NCI-H2196 (cell line): ENCODE data around the gene MSMP.

ENCODE experiments used
- DNase-seq: peaks from one replicate; lab custom pipeline; 2025; ENCODE audit not compliant: unreplicated experiment; lab: John Stamatoyannopoulos, UW

Gene MSMP

DNA sequence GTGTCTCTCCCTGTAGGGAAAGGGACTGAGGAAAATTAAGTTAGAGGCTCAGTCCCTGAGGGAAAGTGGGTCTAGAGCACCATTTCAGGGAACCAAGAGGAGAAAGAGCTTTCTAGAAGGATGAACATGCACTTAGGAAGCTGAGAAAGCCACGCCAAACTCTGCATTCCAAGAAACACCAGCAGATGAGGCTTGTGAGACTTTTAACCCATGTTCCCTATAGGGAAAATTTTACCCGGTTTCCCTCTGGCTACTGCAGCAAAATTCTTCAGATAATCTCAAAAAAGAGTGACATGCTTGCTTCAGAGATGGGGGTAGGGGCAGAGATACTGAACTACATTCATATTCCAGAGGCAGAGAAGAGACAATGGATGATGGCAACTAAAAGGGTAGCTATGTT, 30.6 kb downstream of the MSMP start:
- DNase-seq: no peak

DNA sequence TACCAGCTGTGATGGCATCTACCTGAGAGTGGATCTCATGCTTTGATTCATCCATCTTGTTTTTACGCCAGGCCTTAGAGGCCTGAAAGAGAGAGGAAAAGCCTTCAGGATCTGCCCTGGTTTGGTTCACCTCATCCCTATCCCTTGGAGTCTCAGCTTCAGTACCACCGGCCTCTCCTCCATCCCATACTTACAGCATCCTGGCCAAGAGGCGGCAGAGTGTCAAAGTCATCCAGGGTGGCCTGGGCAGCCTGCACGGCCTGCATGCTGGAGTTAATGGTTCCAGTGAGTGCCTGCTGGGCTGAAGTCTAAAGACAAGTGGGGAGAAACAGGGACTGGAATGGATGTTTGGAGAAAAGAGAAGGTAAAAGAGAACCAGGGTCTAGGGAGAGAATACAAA, 34.5 kb downstream of the MSMP start:
- no peak for DNase-seq

DNA sequence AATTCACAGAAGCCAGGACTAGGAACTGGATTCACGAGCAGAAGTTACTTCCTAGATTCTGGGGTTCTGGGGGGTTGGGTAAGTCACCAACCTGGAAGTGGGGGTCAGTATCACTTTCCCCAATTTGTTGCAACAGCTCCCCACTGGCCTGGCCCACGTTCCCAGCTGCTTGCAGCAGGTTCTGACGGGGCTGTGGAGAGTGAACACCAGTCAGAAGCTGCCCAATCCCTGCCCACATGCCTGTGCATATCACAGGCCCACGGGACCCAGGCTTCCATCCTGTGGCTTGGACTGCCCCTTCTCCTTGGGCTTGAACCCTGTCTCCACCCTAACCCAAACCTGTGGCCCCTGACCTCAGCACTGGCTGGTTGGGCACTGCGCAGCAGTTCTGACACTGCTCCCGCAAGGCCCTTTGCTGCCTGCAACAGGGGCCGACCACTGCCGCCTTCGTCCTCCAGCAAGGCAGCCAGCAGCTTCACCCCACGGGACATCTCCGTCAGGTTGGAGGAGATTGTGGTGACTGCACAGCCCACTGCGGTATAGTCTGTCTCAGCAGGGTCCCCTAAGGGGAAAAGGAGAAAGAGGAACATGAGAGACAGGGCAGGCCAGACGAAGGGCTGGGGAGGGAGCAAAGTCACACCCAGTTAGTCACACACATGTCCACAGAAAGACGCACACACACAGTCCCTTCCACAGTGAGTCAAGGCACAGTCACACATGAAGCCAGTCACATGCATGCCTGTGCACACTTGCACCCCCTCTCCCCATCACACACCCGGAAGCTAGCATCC, 35.2 kb downstream of the MSMP start:
- DNase-seq: no peak

DNA sequence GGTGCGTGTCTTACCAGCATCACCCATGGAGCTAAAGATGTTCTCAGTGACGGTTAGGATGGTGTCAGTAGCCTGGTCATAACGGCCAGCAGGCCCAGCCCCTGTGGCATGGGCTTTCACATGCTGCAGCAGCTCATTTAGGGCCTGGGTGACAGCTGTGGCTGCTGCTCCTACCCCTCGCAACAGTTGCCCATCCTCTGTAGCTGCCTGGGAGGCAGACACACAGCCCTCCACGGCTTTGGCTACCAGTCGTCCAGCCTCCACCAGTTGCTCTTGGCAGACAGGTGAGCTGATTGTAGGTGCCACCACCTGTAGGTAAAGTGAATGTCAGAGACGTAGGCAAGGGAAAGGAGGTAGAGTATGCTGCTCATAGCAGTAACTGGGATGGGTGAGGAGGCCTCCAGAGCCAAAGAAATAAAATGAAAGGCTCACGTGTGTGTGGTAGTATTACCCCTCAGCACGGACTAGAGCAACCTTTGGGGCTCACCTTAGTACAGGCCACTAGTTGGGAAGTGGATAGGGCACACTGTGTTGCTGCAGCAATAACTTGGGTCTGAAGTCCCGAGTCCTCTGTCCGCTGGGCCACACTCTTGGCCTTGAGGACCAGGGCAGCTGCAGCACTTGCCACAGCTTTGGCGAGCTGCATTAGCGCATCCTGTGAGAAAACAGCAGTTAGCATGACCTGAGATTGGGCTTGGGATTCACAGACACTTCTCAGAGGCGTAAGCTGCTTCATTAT, 36.8 kb downstream of the MSMP start:
- no peak for DNase-seq

DNA sequence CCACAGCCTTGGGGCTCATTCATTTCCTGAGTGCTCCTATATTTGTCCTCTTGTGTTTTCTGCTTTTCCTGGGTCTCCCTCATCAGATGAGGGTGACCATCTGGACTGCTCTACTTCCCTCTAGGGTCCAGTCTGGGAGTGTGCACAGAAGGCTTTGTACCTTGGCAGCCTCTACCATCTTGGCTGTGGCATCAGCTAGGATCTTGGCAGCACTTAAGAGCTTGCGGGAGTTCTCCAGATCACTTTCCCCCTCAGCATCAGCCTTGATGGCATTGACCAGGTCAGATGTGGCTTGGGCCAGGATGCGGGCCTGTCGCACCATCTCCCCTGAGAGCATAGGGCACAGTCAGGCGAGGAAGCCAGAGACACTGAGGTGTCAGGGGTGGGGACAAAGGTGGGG, 37.8 kb downstream of the MSMP start:
- no peak for DNase-seq

DNA sequence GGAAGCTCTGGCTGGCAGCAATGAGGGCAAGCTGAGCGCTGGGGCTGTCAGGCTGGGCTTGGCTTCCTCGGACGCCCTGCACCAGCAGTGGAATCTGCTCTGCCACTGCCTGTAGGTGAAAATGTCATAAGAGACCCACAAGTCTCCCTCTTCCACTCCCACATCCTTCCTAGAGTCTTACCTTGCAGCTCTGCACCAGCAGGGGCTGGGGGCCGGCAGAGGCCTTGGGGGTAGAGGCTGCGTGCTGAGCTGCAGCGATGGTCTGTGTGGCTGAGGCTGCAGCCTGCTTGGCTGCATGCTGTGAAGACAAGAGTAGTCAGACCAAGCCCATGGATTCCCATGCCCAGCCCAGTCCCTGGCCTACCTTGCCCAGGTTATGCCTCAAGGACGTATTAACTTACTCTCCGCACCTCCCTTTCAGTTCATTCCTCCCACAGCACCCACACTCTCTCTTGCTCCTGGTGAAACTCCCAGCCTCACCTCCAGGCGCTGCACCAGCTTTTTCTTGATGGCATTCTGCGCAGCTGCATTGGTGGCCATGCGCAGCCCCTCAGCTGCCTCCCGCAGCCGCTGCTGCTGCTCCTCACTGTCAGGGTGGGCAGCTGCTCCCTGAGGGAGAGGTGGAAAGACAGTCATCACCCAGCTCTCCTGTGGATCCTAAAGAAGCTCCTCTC, 39.4 kb downstream of the MSMP start:
- no peak for DNase-seq

DNA sequence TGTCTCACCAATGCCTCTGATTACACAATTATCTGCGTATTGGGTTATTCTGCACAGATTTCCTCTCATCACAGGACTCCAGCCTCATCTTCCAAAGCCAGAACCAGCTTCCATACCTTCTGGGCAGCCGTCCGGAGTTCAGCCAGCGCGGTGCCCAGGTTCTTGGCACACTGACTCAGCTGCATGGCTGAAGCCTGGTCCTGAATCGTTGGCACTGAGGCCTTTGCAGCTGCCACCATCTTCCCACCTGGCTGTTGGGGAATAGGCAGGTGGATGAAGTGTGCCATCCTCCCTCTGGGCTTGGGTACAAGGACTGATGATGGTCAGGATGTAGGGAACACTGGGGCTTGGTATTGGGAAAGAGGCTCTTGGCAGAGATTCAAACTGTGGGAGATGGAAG, 40.0 kb downstream of the MSMP start:
- DNase-seq: no peak

DNA sequence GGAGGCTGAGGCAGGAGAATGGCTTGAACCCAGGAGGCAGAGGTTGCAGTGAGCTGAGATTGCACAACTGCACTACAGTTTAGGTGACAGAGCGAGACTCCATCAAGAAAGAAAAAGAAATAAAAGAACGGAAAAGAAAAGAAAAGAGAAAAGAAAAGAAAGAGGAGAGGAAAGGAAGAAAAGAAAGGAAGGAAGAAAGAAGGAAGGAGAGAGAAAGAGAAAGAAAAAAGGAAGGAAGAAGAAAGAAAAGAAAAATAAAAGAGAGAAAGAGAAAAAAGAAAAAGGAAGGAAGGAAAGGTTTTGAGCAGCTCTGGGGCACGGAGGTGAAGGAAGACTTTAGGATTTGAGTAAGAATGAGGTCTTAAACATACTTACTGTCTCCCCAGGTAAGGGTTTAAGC, 40.5 kb downstream of the MSMP start:
- DNase-seq: no peak

DNA sequence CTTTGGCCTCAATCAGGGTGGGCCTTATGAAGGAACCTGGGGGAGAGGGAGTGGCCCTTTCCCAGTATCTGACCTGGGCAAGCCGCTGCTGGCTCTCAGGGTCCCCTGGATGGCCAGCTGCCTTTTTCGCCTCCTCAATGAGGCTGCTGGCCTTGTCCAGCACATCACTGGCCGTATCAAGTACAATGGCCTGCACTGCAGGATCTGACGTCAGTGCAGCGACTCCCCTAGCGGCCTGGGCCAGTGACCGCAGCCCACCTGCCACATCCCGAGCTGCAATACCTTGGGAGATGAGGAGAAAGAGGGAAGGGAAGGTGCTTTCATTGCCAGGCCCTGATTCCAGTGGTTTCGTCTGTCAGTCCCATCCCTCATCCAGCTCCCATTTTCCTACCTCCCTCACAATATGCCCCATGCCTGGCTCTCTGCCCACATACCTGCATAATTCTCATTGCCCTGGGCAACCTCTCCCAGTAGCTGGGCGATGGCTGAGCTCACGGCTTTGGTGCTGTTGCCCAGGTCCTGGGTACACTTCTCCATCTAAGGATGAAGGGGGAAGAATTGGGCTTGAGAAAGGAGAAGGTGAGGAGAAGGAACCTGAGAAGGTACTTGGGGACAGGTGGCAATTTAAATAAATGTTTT, 41.2 kb downstream of the MSMP start:
- DNase-seq: no peak

DNA sequence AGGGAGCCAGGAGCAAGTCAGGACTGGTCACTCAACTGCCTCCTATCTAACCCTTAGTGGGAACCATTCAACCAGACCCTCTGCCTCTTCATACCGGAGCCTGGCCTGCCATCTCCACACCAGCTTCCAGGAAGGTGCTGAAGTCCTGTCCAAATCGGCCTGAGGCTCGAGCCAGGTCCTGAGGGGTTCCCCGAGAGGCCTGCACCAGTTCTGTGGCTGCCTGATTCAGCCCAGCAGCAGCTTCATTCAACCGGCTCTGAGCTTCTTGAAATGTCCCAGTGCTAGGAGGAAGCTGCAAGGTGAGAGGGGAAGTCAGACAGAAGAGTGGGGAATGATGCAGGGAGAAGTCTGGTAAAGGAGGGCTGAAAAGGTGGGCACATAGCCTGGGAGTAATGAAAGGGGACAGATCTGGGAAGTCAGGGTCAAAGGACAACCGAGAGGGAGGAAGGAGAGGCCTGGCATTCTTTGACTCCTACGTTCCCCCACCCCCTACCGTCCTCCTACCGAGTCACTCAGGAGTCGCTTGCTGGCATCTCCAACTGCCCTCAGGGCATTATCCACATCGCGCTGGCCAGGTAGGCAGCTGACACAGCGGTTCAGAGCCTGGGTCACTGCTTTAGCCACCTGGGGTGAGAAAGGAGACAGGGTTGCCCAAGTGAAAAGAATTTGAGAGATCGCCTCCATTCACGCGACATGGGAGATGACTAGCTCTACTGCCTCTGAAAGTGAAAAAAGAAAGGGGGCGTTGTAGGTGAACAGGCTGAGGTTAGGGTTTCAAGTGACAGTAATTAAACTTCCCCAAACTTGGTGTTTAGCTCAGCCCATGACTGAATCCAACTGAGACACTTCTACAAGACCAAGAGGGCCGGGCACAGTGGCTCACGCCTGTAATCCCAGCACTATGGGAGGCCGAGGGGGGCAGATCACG, 42.3 kb downstream of the MSMP start:
- no peak for DNase-seq

DNA sequence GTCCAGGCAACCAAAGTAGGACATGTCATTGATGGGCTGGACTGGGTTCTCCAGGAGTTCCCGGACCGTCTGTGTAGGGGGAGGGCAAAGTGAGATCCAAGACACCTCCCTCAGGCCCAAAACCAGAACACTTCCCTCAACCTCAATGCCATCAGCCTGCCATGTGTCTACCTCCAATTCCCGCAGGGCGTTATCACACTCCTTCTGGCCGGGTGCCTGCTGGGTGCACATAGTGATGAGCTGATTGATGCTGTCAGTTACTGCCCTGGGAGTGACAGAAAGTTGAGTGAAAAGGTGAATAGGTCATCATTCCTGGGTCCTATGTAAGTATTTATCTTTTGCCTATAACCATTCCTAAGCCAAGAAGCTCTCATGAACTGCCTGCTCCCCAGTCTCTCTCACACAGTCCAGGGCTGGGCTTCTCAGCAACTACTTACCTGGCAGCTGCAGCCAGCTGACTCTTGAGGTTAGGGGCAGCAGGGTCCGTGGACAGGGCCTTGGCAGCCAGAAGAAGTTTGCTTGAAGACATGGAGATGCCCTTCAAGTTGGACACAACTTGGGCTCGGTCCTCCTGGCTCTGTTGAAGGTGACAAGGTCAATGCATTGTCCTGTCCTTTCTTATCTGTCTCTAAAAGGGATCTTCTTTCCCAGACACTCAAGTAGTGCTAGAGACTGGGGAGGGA, 43.1 kb downstream of the MSMP start:
- DNase-seq: no peak

DNA sequence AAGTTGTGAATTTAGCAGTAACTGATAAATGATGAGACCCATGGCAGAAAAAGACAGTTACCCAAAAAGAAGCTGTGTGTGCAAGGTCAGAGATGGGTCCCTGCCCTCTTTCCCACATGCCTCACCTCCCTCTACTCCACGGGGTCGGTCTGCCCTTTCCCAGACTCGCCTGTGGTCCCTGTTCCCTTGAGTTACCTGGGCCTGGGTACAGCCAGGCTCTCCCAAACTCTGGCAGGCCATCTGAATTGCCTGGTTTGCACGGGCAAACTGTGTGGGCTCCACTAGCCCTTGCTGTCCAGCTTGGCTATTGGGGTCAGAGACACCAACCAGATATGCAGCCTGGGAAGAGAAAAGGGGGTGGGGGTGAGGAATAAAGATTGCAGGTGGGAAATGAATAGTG, 45.9 kb downstream of the MSMP start:
- no peak for DNase-seq

DNA sequence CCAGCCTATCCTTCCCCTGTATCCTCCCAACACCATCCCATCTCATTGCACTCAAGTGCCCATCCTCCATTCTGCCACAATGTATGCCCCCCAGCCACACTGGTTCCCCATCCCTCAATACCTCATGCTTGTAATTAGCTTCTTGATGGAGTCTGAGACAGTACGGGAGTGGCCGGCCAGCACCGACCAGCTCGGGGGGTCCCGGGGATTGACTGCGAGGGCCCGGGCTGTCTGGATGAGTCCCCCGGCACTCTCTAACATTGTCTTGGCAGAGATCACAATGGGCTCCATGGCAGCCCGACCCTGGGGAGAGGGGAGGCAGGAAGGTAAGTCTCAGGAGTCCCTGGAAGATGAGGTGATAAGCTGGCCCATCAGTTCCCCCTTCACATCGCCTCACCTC, 47.1 kb downstream of the MSMP start:
- no peak for DNase-seq

DNA sequence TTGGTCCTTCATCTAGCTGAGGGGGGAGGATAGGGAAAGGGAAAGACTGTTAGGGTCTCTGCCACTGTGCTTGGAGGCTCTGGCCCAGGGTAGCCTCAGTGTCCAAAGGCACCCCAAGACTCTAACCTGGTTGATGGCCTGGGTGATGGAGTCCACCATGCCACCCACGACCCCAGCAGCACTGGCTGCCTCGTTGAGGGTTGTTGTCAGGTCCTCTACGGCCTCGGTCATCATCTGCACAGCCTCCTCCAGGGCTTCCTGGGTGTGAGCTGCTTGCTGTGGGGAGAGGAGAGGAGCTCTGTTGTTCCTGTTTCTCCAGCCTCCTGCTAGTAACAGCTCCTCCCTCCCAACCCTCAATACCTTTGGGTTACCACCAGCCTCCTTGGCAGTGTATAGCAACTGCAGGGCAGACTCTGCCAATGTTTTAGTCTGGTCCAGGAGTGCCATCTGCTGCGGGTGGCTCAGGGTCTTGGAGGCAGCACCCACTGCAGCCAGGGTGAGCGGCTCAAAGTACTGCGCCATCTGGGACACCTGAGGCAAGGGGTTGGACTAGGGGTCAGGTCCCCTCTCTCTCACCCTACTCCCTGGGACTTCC, 48.1 kb downstream of the MSMP start:
- no peak for DNase-seq

DNA sequence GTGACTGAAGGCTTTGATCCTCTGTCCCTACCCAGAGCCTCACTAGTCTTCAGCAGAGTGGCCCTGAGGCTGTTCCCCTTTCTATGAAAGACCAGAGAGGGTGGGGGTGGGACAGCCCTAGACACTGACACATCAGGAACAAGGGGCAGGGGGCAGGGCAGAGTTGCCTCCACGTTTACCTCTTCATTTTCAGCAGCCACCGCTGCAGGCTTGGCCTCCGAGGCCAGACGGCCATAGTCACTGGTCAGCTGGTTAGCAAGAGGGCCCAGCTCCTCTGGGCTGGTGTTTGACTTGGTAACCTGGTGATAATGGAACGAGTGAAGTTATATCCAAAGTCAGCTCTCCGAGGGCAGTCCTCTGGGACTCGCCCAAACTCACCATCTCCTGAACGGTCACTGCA, 48.7 kb downstream of the MSMP start:
- no peak for DNase-seq

DNA sequence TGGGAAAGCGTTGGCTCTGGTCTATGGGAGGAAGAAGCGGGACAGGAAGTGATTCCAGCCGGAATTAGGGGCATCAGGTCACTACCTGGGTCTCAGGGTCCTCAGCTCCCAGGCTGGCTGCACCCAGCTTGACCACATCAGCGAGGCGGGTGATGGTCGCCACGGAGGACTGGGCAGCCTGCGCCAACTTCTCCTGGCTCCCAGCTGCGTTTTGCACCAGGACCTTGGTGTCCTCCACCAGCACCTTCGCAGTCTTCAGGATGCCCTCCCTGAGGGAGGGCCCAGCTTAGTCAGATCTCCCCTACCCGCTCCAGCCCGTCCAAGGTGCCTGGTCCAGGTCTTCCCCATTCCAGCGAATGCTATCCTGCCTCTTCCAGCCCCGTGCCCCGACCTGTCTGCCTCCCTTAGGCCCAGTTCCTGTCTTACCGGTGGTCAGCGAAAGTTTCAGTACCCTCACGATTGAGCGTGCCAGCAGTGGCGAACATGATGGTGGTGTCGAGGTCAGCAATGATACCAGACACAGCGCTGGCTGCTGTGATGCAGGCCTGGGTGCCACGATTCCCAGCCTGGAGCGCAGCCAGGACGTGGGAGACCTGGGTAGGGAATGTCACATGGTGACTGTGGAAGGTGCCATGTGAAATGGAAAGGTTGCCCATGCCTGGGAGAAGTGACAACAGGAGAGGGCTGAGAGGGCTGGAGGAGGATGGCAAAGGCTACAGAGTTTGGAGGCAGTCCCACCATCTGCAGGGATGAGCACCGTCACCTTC, 50.0 kb downstream of the MSMP start:
- DNase-seq: no peak
